HL-60 (cell line): ENCODE measurements around the gene IL12B.
"Not testable (repeated sequence)": the region's sequence is repeated elsewhere in the genome, so short reads cannot be mapped to it uniquely, and the experiment has no call there.

ENCODE experiments used
- CTCF ChIP-seq: IDR thresholded peaks from one replicate; pipeline ENCODE4 v1.5.1; 2011; ENCODE audit warnings: low read length, control low read depth, inconsistent platforms; ENCODE audit not compliant: insufficient read depth
- GABPA ChIP-seq: IDR thresholded peaks from 2 replicates; pipeline ENCODE4 v1.6.1; 2012; ENCODE audit warnings: low read depth
- POLR2AphosphoS5 ChIP-seq: IDR thresholded peaks from 2 replicates; pipeline ENCODE4 v1.6.1; 2012; ENCODE audit warnings: low read depth
- REST ChIP-seq: IDR thresholded peaks from 2 replicates; pipeline ENCODE4 v1.6.1; 2012; ENCODE audit warnings: low read depth; ENCODE audit not compliant: insufficient replicate concordance

GRCh38 chr5:159359871-159360270 is 29.6 kb upstream of the IL12B start:
- not testable (repeated sequence) for TF ChIP-seq CTCF, POLR2AphosphoS5, REST, GABPA
